ENCODE data around the gene UBE3C.
A peak's percentile ranks its signal among the peaks of the same experiment; 100 is the strongest.
"Not testable (repeated sequence)": the region's sequence is repeated elsewhere in the genome, so short reads cannot be mapped to it uniquely, and the experiment has no call there.

The UBE3C gene

DNA sequence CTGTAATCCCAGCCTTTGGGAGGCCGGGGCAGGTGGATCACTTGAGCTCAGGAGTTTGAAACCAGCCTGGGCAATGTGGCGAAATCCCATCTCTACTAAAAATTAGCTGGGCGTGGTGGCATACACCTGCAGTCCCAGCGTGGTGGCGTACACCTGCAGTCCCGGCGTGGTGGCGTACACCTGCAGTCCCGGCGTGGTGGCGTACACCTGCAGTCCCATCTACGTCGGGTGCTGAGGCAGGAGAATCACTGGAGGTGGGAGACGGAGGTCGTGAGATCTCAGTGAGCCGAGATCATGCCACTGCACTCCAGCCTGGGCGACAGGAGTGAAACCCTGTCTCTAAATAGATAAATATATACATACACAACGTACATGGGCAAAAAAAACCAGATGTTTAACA lies 116.1 kb downstream of the UBE3C start:
- H3K4me1 ChIP-seq (ENCODE audit: control insufficient read depth, insufficient read depth, low read length); H3K4me3 ChIP-seq (ENCODE audit: low read length in 2 of 2); H3K27ac ChIP-seq (ENCODE audit: low read length); H3K9me3 ChIP-seq (ENCODE audit: control insufficient read depth in 2 of 2, low read length in 2 of 2); H3K27me3 ChIP-seq (ENCODE audit: control insufficient read depth in 1 of 2, insufficient read depth in 2 of 2, low read length in 2 of 2); H3K9ac ChIP-seq (ENCODE audit: low read length in 2 of 2): not testable (repeated sequence)
- H3K36me3 ChIP-seq (ENCODE audit: control insufficient read depth in 2 of 2, insufficient read depth in 2 of 2, low read length in 2 of 2): peaks cover 23 to 39% of the 10 kb centered on the region in 2 donors

- Histone ChIP-seq H3K27me3 (ENCODE audit: control insufficient read depth in 1 of 2, insufficient read depth in 2 of 2, low read length in 2 of 2) (no peaks in the 10 kb centered on the region), H3K4me3 (ENCODE audit: low read length in 2 of 2) (no peak overlapping the region), H3K27ac (ENCODE audit: low read length) (no peak overlapping the region), H3K9ac (ENCODE audit: low read length in 2 of 2) (no peak overlapping the region), H3K9me3 (ENCODE audit: control insufficient read depth in 2 of 2, low read length in 2 of 2) (no peaks in the 10 kb centered on the region), H3K4me1 (ENCODE audit: control insufficient read depth, insufficient read depth, low read length) (no peaks in the 10 kb centered on the region), H3K36me3 (ENCODE audit: control insufficient read depth in 2 of 2, insufficient read depth in 2 of 2, low read length in 2 of 2) (peaks cover 23 to 38% of the 10 kb centered on the region in 2 donors)
Measured at GRCh38 chr7:157255201-157255606, 116.5 kb downstream of the UBE3C start.

- Histone ChIP-seq H3K4me1 (ENCODE audit: control insufficient read depth, insufficient read depth, low read length) (peaks cover 2% of the 10 kb centered on the region), H3K9ac (ENCODE audit: low read length in 2 of 2) (no peak overlapping the region), H3K27me3 (ENCODE audit: control insufficient read depth in 1 of 2, insufficient read depth in 2 of 2, low read length in 2 of 2) (no peaks in the 10 kb centered on the region), H3K36me3 (ENCODE audit: control insufficient read depth in 2 of 2, insufficient read depth in 2 of 2, low read length in 2 of 2) (peaks cover 27 to 44% of the 10 kb centered on the region in 2 donors), H3K4me3 (ENCODE audit: low read length in 2 of 2) (no peak overlapping the region), H3K27ac (ENCODE audit: low read length) (no peak overlapping the region), H3K9me3 (ENCODE audit: control insufficient read depth in 2 of 2, low read length in 2 of 2) (no peaks in the 10 kb centered on the region)
Measured at GRCh38 chr7:157263156-157263555, 124.4 kb downstream of the UBE3C start.

DNA sequence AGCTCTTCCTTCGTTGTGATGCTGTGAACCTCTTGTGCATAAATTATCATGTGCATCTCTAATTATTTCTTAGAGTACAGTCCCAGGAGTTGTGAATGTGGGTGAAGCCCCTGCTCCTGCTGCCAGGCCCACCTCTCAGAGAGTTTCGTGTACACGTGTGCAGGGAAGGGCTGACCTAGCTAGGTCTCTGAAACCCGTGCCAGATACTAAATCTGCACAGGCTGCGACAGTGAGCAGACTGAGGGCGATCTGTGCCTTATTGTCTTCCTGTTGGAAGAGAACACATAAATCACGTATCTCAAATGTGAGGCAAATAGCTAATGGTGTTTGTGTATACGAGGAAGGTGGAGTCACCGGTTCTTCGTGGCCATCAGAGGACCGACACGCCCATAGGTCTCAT lies 126.3 kb downstream of the UBE3C start:
- H3K4me3 ChIP-seq (ENCODE audit: low read length in 2 of 2): no peak overlapping the region
- peaks cover 2% of the 10 kb centered on the region for H3K4me1 ChIP-seq (ENCODE audit: control insufficient read depth, insufficient read depth, low read length)
- H3K36me3 ChIP-seq (ENCODE audit: control insufficient read depth in 2 of 2, insufficient read depth in 2 of 2, low read length in 2 of 2): peaks cover 37 to 47% of the 10 kb centered on the region in 2 donors
- H3K9ac ChIP-seq (ENCODE audit: low read length in 2 of 2): no peak overlapping the region
- H3K27me3 ChIP-seq (ENCODE audit: control insufficient read depth in 1 of 2, insufficient read depth in 2 of 2, low read length in 2 of 2): no peaks in the 10 kb centered on the region
- no peak overlapping the region for H3K27ac ChIP-seq (ENCODE audit: low read length)
- no peaks in the 10 kb centered on the region for H3K9me3 ChIP-seq (ENCODE audit: control insufficient read depth in 2 of 2, low read length in 2 of 2)

DNA sequence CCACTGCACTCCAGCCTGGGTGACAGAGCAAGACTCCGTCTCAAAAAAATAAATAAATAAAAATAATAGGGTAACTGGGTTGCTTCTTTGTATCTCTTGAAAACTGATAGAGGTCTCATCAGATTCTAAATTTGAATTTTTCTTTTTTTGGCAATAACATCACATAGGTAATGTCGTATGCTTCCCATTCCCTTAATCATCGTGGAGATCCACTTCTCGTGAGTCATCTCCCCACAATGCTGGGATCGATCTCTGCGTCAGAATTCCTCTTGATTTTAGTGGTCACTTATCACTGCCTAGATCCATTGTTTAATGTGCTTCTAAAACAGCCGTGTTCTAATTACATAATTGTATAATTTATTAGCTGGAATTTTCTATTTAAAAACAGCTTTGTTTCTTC lies 127.5 kb downstream of the UBE3C start:
- Histone ChIP-seq H3K9ac (ENCODE audit: low read length in 2 of 2) (no peak overlapping the region), H3K27ac (ENCODE audit: low read length) (no peak overlapping the region), H3K4me3 (ENCODE audit: low read length in 2 of 2) (no peak overlapping the region), H3K9me3 (ENCODE audit: control insufficient read depth in 2 of 2, low read length in 2 of 2) (no peaks in the 10 kb centered on the region), H3K4me1 (ENCODE audit: control insufficient read depth, insufficient read depth, low read length) (peaks cover 2% of the 10 kb centered on the region), H3K36me3 (ENCODE audit: control insufficient read depth in 2 of 2, insufficient read depth in 2 of 2, low read length in 2 of 2) (peaks cover 35 to 45% of the 10 kb centered on the region in 2 donors), H3K27me3 (ENCODE audit: control insufficient read depth in 1 of 2, insufficient read depth in 2 of 2, low read length in 2 of 2) (no peaks in the 10 kb centered on the region)

- H3K4me1 ChIP-seq (ENCODE audit: control insufficient read depth, insufficient read depth, low read length): peaks cover 9% of the 10 kb centered on the region
- no peak overlapping the region for H3K4me3 ChIP-seq (ENCODE audit: low read length in 2 of 2)
- H3K27me3 ChIP-seq (ENCODE audit: control insufficient read depth in 1 of 2, insufficient read depth in 2 of 2, low read length in 2 of 2): no peaks in the 10 kb centered on the region
- H3K9ac ChIP-seq (ENCODE audit: low read length in 2 of 2): no peak overlapping the region
- H3K27ac ChIP-seq (ENCODE audit: low read length): no peak overlapping the region
- peaks cover 39 to 48% of the 10 kb centered on the region in 2 donors for H3K36me3 ChIP-seq (ENCODE audit: control insufficient read depth in 2 of 2, insufficient read depth in 2 of 2, low read length in 2 of 2)
- no peaks in the 10 kb centered on the region for H3K9me3 ChIP-seq (ENCODE audit: control insufficient read depth in 2 of 2, low read length in 2 of 2)
Measured at GRCh38 chr7:157267516-157267915, 128.8 kb downstream of the UBE3C start.

DNA sequence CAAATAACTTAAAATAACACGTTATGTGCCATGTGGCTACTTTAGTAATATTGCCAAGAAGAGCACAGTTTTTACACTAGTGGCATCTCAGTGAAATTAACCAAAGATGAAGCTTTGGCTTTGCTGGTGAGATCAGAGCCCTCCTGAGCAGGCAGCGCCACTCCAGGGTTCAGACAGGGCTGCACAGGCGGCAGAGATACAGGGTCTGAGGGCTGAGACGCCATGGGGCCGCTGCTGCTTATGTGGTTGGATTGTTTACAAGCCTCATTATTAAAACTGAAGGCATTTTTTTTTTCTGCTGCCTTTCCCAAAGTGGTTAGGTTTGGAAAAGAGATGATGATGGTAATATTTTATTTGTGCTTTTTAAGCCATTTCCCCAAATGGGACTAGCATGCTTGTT lies 129.2 kb downstream of the UBE3C start:
- no peaks in the 10 kb centered on the region for H3K27me3 ChIP-seq (ENCODE audit: control insufficient read depth in 1 of 2, insufficient read depth in 2 of 2, low read length in 2 of 2)
- H3K36me3 ChIP-seq (ENCODE audit: control insufficient read depth in 2 of 2, insufficient read depth in 2 of 2, low read length in 2 of 2): peaks cover 39 to 48% of the 10 kb centered on the region in 2 donors
- no peak overlapping the region for H3K9ac ChIP-seq (ENCODE audit: low read length in 2 of 2)
- H3K4me3 ChIP-seq (ENCODE audit: low read length in 2 of 2): no peak overlapping the region
- H3K4me1 ChIP-seq (ENCODE audit: control insufficient read depth, insufficient read depth, low read length): peaks cover 13% of the 10 kb centered on the region
- H3K9me3 ChIP-seq (ENCODE audit: control insufficient read depth in 2 of 2, low read length in 2 of 2): no peaks in the 10 kb centered on the region
- no peak overlapping the region for H3K27ac ChIP-seq (ENCODE audit: low read length)

DNA sequence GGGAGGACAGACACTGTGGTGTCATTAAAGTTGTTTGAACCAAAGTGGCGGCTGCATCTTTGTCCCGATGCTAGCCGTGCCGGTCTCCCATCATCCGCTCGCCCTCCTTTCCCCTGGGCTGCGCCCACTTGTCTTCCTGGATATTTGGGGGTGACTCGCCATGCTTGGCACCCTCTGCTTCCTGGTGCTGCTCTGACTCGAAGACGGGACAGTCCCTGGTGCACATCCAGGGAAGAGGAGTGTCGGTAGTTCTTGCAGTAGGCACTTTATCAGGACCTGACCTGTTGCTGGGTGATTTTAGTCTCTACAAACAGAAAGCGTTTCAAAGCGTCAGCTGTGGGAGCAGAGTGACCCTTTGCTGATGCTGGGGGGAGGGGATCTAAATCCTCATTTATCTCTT lies 129.8 kb downstream of the UBE3C start:
- Histone ChIP-seq H3K9me3 (ENCODE audit: control insufficient read depth in 2 of 2, low read length in 2 of 2) (no peaks in the 10 kb centered on the region), H3K4me3 (ENCODE audit: low read length in 2 of 2) (no peak overlapping the region), H3K4me1 (ENCODE audit: control insufficient read depth, insufficient read depth, low read length) (peaks cover 18% of the 10 kb centered on the region), H3K9ac (ENCODE audit: low read length in 2 of 2) (no peak overlapping the region), H3K27ac (ENCODE audit: low read length) (no peak overlapping the region), H3K36me3 (ENCODE audit: control insufficient read depth in 2 of 2, insufficient read depth in 2 of 2, low read length in 2 of 2) (peaks cover 39 to 48% of the 10 kb centered on the region in 2 donors), H3K27me3 (ENCODE audit: control insufficient read depth in 1 of 2, insufficient read depth in 2 of 2, low read length in 2 of 2) (no peaks in the 10 kb centered on the region)

DNA sequence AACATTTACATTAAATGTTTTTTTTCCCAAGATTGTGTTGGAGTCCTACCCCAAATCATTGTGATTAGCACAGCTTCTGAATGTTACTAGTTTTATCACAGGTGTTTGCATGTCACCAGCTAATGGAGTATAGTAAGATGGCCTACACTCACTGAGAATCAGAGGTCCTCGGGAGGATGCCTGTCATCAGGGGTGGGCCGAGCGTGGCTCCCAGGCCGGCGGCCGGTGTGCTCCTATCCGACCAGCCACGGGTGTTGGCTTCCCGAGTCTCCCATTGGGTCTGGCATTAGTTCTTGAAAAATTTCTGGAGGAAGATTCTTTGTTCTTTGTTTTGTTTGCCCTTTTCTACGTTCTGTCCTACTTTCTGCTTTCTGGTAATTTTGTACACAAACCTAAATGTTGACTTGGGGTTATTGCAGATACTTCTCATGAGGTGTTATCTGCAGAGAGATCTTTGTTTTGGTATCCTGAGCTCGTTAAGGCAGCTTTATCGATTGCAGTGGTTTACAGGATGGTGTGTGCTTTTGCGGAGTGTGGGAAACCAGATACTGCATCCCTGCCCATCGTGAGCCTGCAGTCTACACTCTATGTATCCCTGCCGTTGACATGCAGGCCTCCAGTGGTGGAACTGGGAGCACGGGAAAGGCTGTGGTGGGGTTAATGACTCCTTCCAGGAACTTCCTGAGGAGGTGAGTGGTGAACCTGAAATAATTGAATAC lies 130.8 kb downstream of the UBE3C start:
- no peaks in the 10 kb centered on the region for H3K9me3 ChIP-seq (ENCODE audit: control insufficient read depth in 2 of 2, low read length in 2 of 2)
- no peaks in the 10 kb centered on the region for H3K27me3 ChIP-seq (ENCODE audit: control insufficient read depth in 1 of 2, insufficient read depth in 2 of 2, low read length in 2 of 2)
- no peak overlapping the region for H3K4me3 ChIP-seq (ENCODE audit: low read length in 2 of 2)
- peaks cover 34 to 42% of the 10 kb centered on the region in 2 donors for H3K36me3 ChIP-seq (ENCODE audit: control insufficient read depth in 2 of 2, insufficient read depth in 2 of 2, low read length in 2 of 2)
- no peak overlapping the region for H3K27ac ChIP-seq (ENCODE audit: low read length)
- H3K9ac ChIP-seq (ENCODE audit: low read length in 2 of 2): no peak overlapping the region
- peaks cover 18% of the 10 kb centered on the region for H3K4me1 ChIP-seq (ENCODE audit: control insufficient read depth, insufficient read depth, low read length)

DNA sequence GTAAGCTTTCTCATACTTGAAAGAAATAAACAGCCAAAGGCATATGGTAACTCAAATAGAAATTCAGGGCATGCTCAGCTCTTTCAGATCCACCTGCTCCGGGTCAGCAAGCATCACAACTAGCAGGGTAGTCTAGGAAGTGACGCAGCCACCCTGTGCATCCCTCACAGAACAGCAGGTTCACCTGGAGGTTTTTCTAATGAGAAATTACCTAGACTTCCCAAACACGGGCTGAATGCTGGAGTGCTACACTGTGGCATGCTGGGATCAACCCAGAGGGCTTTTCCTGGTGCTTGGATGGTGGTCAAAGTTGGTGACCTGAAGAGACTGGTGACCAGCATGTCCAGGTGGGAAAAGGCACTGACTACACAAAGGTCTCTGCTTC lies 131.3 kb downstream of the UBE3C start:
- Histone ChIP-seq H3K27ac (ENCODE audit: low read length) (no peak overlapping the region), H3K9me3 (ENCODE audit: control insufficient read depth in 2 of 2, low read length in 2 of 2) (no peaks in the 10 kb centered on the region), H3K27me3 (ENCODE audit: control insufficient read depth in 1 of 2, insufficient read depth in 2 of 2, low read length in 2 of 2) (no peaks in the 10 kb centered on the region), H3K9ac (ENCODE audit: low read length in 2 of 2) (no peak overlapping the region), H3K4me1 (ENCODE audit: control insufficient read depth, insufficient read depth, low read length) (peaks cover 18% of the 10 kb centered on the region), H3K4me3 (ENCODE audit: low read length in 2 of 2) (no peak overlapping the region), H3K36me3 (ENCODE audit: control insufficient read depth in 2 of 2, insufficient read depth in 2 of 2, low read length in 2 of 2) (peaks cover 32 to 40% of the 10 kb centered on the region in 2 donors)

DNA sequence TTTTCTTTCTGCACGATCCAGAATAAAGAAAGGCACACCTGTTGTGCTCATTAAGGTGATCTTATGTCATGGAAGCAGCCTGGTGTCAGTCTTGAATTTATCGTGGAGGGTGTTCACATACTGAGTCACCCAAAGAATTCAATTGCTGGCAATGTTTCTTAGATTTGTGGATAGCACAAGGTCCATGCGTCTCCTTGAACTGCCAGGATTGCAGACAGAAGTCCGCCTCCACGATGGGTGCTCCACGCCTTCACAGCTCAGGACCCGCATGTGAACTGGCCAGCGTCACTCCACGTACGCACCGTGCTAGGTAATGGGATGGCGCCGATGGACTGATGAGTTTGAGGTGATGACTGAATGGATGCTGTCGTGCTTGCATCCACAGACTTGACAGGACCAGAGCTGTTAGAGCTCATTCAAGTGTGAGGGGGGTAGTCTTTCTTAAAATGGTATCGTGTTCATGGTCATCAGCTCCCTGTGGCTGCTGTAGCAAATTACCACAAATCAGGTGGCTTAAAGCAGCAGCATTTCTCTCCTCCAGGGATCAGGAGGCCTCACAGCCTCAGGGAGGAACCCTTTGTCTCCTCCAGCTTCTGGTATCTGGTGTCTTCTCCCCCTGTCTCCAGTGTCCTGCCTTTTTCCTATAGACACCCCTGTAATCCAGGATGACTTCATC lies 132.7 kb downstream of the UBE3C start:
- Histone ChIP-seq H3K4me1 (ENCODE audit: control insufficient read depth, insufficient read depth, low read length) (peaks cover 18% of the 10 kb centered on the region), H3K27ac (ENCODE audit: low read length) (peak overlapping the region; percentile 60), H3K4me3 (ENCODE audit: low read length in 2 of 2) (no peak overlapping the region), H3K36me3 (ENCODE audit: control insufficient read depth in 2 of 2, insufficient read depth in 2 of 2, low read length in 2 of 2) (peaks cover 26 to 34% of the 10 kb centered on the region in 2 donors), H3K9me3 (ENCODE audit: control insufficient read depth in 2 of 2, low read length in 2 of 2) (no peaks in the 10 kb centered on the region), H3K27me3 (ENCODE audit: control insufficient read depth in 1 of 2, insufficient read depth in 2 of 2, low read length in 2 of 2) (peaks cover 0 to 2% of the 10 kb centered on the region in 2 donors), H3K9ac (ENCODE audit: low read length in 2 of 2) (peak overlapping the region; percentile 26 to 36)
